T-cell (primary cell): ENCODE data around the gene SLC35D1. TPM values are rescaled to one million over a fixed set of nuclear protein-coding genes. Genes with fewer than 3 reads are reported as not detected.

Experiments
- ATAC-seq, 4 experiments: fragments of 200-7000 bp in 3 of 4; fragments of 150-1000 bp in 1 of 4; cut with Tn5 transposase; replicated peaks in 1 of 4; 1 replicate in 3 of 4; 2 replicates in 1 of 4; pipeline ENCODE4 v1.10.0; 2021; ENCODE audit warnings: moderate library complexity in 3 of 4, mild to moderate bottlenecking in 2 of 4, moderate number of reproducible peaks in 1 of 4
- CTCF ChIA-PET, 2 donors: fragments of 300-600 bp; sonication (Branson Sonifier 250); formaldehyde crosslinking; loops; one replicate each; lab custom pipeline; 2022; ENCODE audit warnings: antibody characterized with exemption in 2 of 2; lab: Charles Lee
- POLR2A ChIA-PET, 2 donors: fragments of 300-600 bp; sonication (Branson Sonifier 250); formaldehyde crosslinking; loops; one replicate each; lab custom pipeline; 2022; ENCODE audit warnings: antibody characterized with exemption in 2 of 2; lab: Charles Lee
- DNase-seq, 35 experiments: peaks; one replicate each; pipeline versions ENCODE4 v3.0.0 to v3.0.0-alpha.2; 2013 to 2023
- H3K27ac ChIP-seq: one replicate; pipeline ENCODE4 v1.5.1; 2013; ENCODE audit warnings: low read length
- H3K27me3 ChIP-seq, 2 experiments: replicated peaks in 1 of 2; 1 replicate in 1 of 2; 2 replicates in 1 of 2; pipeline versions ENCODE4 v1.6.1 to v1.7.0; 2013; ENCODE audit warnings: low read length in 1 of 2, mixed read lengths in 1 of 2; ENCODE audit not compliant: control insufficient read depth in 2 of 2, insufficient read depth in 2 of 2; ENCODE audit errors: extremely low read depth in 1 of 2
- H3K36me3 ChIP-seq, 2 donors: 1 replicate in 1 of 2; 2 replicates in 1 of 2; pipeline versions ENCODE4 v1.6.1 to v1.7.0; 2013; ENCODE audit warnings: low read length in 1 of 2; ENCODE audit not compliant: control insufficient read depth in 2 of 2, insufficient read depth in 1 of 2; ENCODE audit errors: extremely low read depth in 1 of 2
- H3K4me1 ChIP-seq, 2 experiments: 1 replicate in 1 of 2; 2 replicates in 1 of 2; pipeline versions ENCODE4 v1.6.1 to v1.7.0; 2013; ENCODE audit warnings: low read length in 2 of 2, mixed read lengths in 1 of 2; ENCODE audit not compliant: insufficient read depth in 2 of 2, control insufficient read depth in 1 of 2; ENCODE audit errors: extremely low read depth in 1 of 2
- H3K4me3 ChIP-seq, 2 donors: 1 replicate in 1 of 2; 2 replicates in 1 of 2; pipeline versions ENCODE4 v1.5.1 to v1.7.0; 2013; ENCODE audit warnings: mild to moderate bottlenecking in 2 of 2, low read length in 1 of 2, moderate library complexity in 1 of 2; ENCODE audit not compliant: control insufficient read depth in 1 of 2; ENCODE audit errors: extremely low read depth in 1 of 2
- H3K9me3 ChIP-seq: 2 replicates; pipeline ENCODE4 v1.7.0; 2013
- H3K27ac Mint-ChIP-seq, 2 donors: one replicate each; pipeline ENCODE4 v1.8.0; 2020 to 2021; ENCODE audit warnings: mild to moderate bottlenecking in 2 of 2, mixed read lengths in 2 of 2
- H3K27me3 Mint-ChIP-seq, 2 donors: one replicate each; pipeline ENCODE4 v1.8.0; 2021 to 2022; ENCODE audit warnings: mixed read lengths in 2 of 2
- H3K36me3 Mint-ChIP-seq: one replicate; pipeline ENCODE4 v1.8.0; 2021; ENCODE audit warnings: mixed read lengths
- H3K4me1 Mint-ChIP-seq, 3 donors: one replicate each; pipeline ENCODE4 v1.8.0; 2020 to 2022; ENCODE audit warnings: mixed read lengths in 3 of 3, mild to moderate bottlenecking in 1 of 3
- H3K4me3 Mint-ChIP-seq, 3 donors: one replicate each; pipeline ENCODE4 v1.8.0; 2020 to 2022; ENCODE audit warnings: mild to moderate bottlenecking in 3 of 3, mixed read lengths in 3 of 3, moderate library complexity in 3 of 3
- H3K9me3 Mint-ChIP-seq, 3 donors: one replicate each; pipeline ENCODE4 v1.8.0; 2020 to 2022; ENCODE audit warnings: mixed read lengths in 3 of 3
- WGBS: methylation state at CpG from one replicate; pipeline ENCODE4 v1.1.5; 2013; ENCODE audit warnings: missing lambda C conversion rate; ENCODE audit not compliant: insufficient coverage; 5-methylcytosine and 5-hydroxymethylcytosine counted together
- total RNA-seq, 35 experiments: library from RNA in 6 of 35; stranded (reverse) in 6 of 35; fragments of 120-200 nt in 1 of 35; gene quantifications; one replicate each; pipeline versions ENCODE4 v1.2.1 to v1.2.4 and lab custom pipeline; 2013 to 2026

Gene SLC35D1
- total RNA-seq, 5 donors from 2014 or later (not counting 1 experiment from before 2014, with no cell fraction given): 11.7 to 16.0 (median 15.2) TPM

GRCh38 chr1:67005068-67005467 is 48.9 kb downstream of the SLC35D1 start:
- Mint-ChIP-seq H3K27ac (peak overlapping the region; percentile 0 to 50), H3K4me1 (peaks cover 8 to 11% (median 8%) of the 10 kb centered on the region in 3 donors), H3K36me3 (peaks cover 50% of the 10 kb centered on the region), H3K9me3 (no peaks in the 10 kb centered on the region), H3K4me3 (no peak overlapping the region), H3K27me3 (no peaks in the 10 kb centered on the region)
- ChIA-PET POLR2A (no interaction called here), CTCF (no interaction called here)
- H3K27me3 ChIP-seq: no peaks in the 10 kb centered on the region
- no peaks in the 10 kb centered on the region for H3K9me3 ChIP-seq
- no peak overlapping the region for H3K4me3 ChIP-seq
- 100% methylated on average over 4 of the region's 8 CpGs for WGBS
- no peaks in the 10 kb centered on the region for H3K4me1 ChIP-seq
- ATAC-seq (no peak), DNase-seq (no peak)
- peaks cover 13 to 35% of the 10 kb centered on the region in 2 donors for H3K36me3 ChIP-seq
- no peak overlapping the region for H3K27ac ChIP-seq

- H3K36me3 Mint-ChIP-seq: peaks cover 44% of the 10 kb centered on the region
- H3K9me3 Mint-ChIP-seq: no peaks in the 10 kb centered on the region
- Histone ChIP-seq H3K27ac (no peak overlapping the region), H3K36me3 (peaks cover 13 to 32% of the 10 kb centered on the region in 2 donors), H3K4me1 (peaks cover 0 to under 1% of the 10 kb centered on the region in 2 experiments), H3K27me3 (no peaks in the 10 kb centered on the region), H3K4me3 (no peak overlapping the region), H3K9me3 (no peaks in the 10 kb centered on the region)
- DNase-seq (no peak), ATAC-seq (no peak)
- peaks cover 10 to 17% (median 15%) of the 10 kb centered on the region in 3 donors for H3K4me1 Mint-ChIP-seq
- ChIA-PET CTCF (no interaction called here), POLR2A (no interaction called here)
- H3K27me3 Mint-ChIP-seq: no peaks in the 10 kb centered on the region
- H3K4me3 Mint-ChIP-seq: no peak overlapping the region
- peak overlapping the region; percentile 1 to 30 for H3K27ac Mint-ChIP-seq
- WGBS: no CpG with 5 or more reads among the region's 1 CpG
Observed at GRCh38 chr1:67004176-67004575, 49.8 kb downstream of the SLC35D1 start.

GRCh38 chr1:67001682-67002425 is 52.1 kb downstream of the SLC35D1 start:
- 67% methylated on average over 3 of the region's 5 CpGs for WGBS
- POLR2A ChIA-PET: no interaction called here
- H3K36me3 ChIP-seq: peaks cover 2 to 26% of the 10 kb centered on the region in 2 donors

GRCh38 chr1:66999640-67000400 is 54.1 kb downstream of the SLC35D1 start:
- no peak for DNase-seq
- CTCF ChIA-PET: interaction anchor here (0.7 to 0.8 kb wide), 4 partner anchors 10 to 416 kb away, joined by 3 to 8 read pairs (median 4); no protein-coding TSS in a partner anchor
- no peak for ATAC-seq
- WGBS: no CpG with 5 or more reads among the region's 7 CpGs
- H3K27ac ChIP-seq: no peak overlapping the region
- H3K4me3 ChIP-seq: no peak overlapping the region
- POLR2A ChIA-PET: interaction anchor here (0.6 kb wide), 2 partner anchors 39 to 501 kb away, joined by 3 to 4 read pairs; no protein-coding TSS in a partner anchor
- no peaks in the 10 kb centered on the region for H3K27me3 ChIP-seq
- H3K36me3 ChIP-seq: peaks cover 0 to 20% of the 10 kb centered on the region in 2 donors
- Mint-ChIP-seq H3K9me3 (no peaks in the 10 kb centered on the region), H3K4me3 (no peak overlapping the region), H3K27ac (peak overlapping the region in 1 of 2 donors; percentile 71), H3K27me3 (no peaks in the 10 kb centered on the region), H3K4me1 (peaks cover 25 to 32% (median 31%) of the 10 kb centered on the region in 3 donors), H3K36me3 (peaks cover 34% of the 10 kb centered on the region)
- no peaks in the 10 kb centered on the region for H3K9me3 ChIP-seq
- peaks cover 0 to 4% of the 10 kb centered on the region in 2 experiments for H3K4me1 ChIP-seq

More at GRCh38 chr1:67001682-67002425, 52.1 kb downstream of the SLC35D1 start:
- CTCF ChIA-PET: interaction anchor here (0.5 to 1.4 kb wide), 3 partner anchors 13 to 210 kb away, joined by 5 to 7 read pairs (median 5); no protein-coding TSS in a partner anchor
- Mint-ChIP-seq H3K36me3 (peaks cover 35% of the 10 kb centered on the region), H3K4me3 (no peak overlapping the region), H3K27ac (peak overlapping the region; percentile 19 to 46), H3K9me3 (no peaks in the 10 kb centered on the region), H3K27me3 (no peaks in the 10 kb centered on the region), H3K4me1 (peaks cover 16 to 23% (median 18%) of the 10 kb centered on the region in 3 donors)
- DNase-seq (no peak), ATAC-seq (no peak)
- peaks cover 0 to 4% of the 10 kb centered on the region in 2 experiments for H3K4me1 ChIP-seq
- H3K4me3 ChIP-seq: no peak overlapping the region
- no peak overlapping the region for H3K27ac ChIP-seq
- no peaks in the 10 kb centered on the region for H3K9me3 ChIP-seq
- no peaks in the 10 kb centered on the region for H3K27me3 ChIP-seq

- ChIA-PET CTCF (interaction anchor here in 1 of 2 donors (0.8 kb wide), 1 partner anchor 172 kb away, joined by 4 read pairs; no protein-coding TSS in a partner anchor), POLR2A (interaction anchor here in 1 of 2 donors (0.6 kb wide), 1 partner anchor 502 kb away, joined by 3 read pairs; no protein-coding TSS in a partner anchor)
- no peak for DNase-seq
- Mint-ChIP-seq H3K4me3 (no peak overlapping the region), H3K4me1 (peaks cover 25 to 32% (median 31%) of the 10 kb centered on the region in 3 donors), H3K27me3 (no peaks in the 10 kb centered on the region), H3K36me3 (peaks cover 31% of the 10 kb centered on the region), H3K27ac (peak overlapping the region; percentile 19 to 66), H3K9me3 (no peaks in the 10 kb centered on the region)
- H3K27me3 ChIP-seq: no peaks in the 10 kb centered on the region
- peaks cover 0 to 4% of the 10 kb centered on the region in 2 experiments for H3K4me1 ChIP-seq
- H3K9me3 ChIP-seq: no peaks in the 10 kb centered on the region
- no peak overlapping the region for H3K27ac ChIP-seq
- ATAC-seq: no peak
- no peak overlapping the region for H3K4me3 ChIP-seq
- H3K36me3 ChIP-seq: peaks cover 0 to 15% of the 10 kb centered on the region in 2 donors
Observed at GRCh38 chr1:66998972-66999371, 55.0 kb downstream of the SLC35D1 start.
